ENCODE data around the gene FLAD1.

DNA sequence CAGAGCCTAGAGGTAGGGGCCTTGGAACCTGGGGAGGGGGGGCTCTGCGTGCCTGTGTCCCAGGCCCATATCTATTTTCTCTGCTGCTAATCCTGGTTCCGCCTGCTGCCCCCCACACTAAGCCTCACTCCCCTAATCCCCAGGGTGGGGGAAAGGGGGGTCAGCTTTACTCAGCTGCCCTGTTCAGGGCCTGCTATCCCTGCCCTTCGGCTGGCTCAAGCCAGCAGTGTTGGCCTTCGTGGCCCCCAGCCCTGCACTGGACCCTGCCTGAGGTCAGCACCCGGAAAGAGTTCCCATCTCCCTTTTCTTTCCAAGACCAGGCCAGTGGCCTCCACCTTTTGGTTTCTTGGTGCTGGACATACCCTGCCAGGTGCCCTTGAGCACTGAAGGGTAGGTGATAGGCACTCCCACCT, 27.9 kb downstream of the FLAD1 start:
- no peak for TF ChIP-seq EZH2phosphoT487 (IDR thresholded peaks at IDR 0.05; ENCODE audit: low read depth)
- TF ChIP-seq, protein P1, sequence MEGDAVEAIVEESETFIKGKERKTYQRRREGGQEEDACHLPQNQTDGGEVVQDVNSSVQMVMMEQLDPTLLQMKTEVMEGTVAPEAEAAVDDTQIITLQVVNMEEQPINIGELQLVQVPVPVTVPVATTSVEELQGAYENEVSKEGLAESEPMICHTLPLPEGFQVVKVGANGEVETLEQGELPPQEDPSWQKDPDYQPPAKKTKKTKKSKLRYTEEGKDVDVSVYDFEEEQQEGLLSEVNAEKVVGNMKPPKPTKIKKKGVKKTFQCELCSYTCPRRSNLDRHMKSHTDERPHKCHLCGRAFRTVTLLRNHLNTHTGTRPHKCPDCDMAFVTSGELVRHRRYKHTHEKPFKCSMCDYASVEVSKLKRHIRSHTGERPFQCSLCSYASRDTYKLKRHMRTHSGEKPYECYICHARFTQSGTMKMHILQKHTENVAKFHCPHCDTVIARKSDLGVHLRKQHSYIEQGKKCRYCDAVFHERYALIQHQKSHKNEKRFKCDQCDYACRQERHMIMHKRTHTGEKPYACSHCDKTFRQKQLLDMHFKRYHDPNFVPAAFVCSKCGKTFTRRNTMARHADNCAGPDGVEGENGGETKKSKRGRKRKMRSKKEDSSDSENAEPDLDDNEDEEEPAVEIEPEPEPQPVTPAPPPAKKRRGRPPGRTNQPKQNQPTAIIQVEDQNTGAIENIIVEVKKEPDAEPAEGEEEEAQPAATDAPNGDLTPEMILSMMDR (IDR thresholded peaks at IDR 0.05; ENCODE audit: low read depth, low read length): no peak
